Peyer's patch (tissue), 4 donors: ENCODE results near the gene AKAP6.

ENCODE experiments used
- POLR2A ChIP-seq, 2 donors: fragments of 450-650 bp; IDR thresholded peaks; one replicate each; pipeline ENCODE4 v1.5.1; 2017; ENCODE audit warnings: antibody characterized with exemption in 2 of 2, mild to moderate bottlenecking in 2 of 2, moderate library complexity in 2 of 2
- TF ChIP-seq, protein P1 (sequence below), 6 experiments: fragments of 450-650 bp in 4 of 6; fragments of 200-600 bp in 2 of 6; sonication (generic) in 1 of 6; IDR thresholded peaks; one replicate each; pipeline ENCODE4 v1.5.1; 2017 to 2019; ENCODE audit warnings: antibody characterized with exemption in 6 of 6, mild to moderate bottlenecking in 3 of 6, moderate library complexity in 1 of 6

DNA sequence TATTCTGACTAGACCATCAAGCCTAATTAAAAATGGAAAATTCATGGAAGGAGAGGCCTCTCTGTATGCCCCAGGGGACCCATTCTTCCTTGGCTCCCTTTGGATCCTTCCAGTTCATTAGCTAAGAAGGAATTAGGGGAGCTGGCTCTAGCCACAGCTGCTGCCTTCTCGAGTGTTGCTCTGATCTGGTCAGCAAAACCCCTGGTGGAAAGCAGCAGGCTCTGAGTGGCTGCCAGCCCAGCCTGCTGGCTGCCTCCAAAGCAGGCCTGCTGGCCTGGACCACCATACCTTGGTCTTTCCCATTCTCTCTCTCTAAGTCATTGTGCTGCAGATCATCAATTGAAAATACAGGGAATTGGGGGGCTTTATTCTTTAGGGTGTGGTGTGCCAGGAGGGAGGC, 29.0 kb upstream of the AKAP6 start:
- no peak for TF ChIP-seq POLR2A (IDR thresholded peaks at IDR 0.05)
- TF ChIP-seq, protein P1, sequence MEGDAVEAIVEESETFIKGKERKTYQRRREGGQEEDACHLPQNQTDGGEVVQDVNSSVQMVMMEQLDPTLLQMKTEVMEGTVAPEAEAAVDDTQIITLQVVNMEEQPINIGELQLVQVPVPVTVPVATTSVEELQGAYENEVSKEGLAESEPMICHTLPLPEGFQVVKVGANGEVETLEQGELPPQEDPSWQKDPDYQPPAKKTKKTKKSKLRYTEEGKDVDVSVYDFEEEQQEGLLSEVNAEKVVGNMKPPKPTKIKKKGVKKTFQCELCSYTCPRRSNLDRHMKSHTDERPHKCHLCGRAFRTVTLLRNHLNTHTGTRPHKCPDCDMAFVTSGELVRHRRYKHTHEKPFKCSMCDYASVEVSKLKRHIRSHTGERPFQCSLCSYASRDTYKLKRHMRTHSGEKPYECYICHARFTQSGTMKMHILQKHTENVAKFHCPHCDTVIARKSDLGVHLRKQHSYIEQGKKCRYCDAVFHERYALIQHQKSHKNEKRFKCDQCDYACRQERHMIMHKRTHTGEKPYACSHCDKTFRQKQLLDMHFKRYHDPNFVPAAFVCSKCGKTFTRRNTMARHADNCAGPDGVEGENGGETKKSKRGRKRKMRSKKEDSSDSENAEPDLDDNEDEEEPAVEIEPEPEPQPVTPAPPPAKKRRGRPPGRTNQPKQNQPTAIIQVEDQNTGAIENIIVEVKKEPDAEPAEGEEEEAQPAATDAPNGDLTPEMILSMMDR (IDR thresholded peaks at IDR 0.05) = no peak
